ENCODE measurements around the gene SOX30.

DNA sequence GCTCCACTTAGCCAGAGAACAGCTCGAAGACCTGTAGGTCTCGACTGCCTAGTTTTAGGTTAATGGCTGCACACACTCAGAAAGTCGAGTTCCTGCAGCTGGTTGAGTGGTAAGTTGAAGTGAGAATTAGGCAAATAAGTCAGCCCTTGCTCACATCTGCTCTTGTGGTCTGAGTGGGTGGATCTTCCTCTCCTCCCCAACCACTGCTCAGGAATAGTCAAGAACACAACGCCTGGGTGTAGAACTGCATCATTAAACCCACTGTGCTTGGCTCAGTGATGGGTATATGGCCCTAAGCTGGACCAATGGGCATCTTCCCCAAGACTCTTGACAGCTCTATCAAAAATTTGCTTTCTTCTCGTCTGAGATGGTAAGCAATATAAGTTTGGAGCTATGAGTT is 55.8 kb downstream of the SOX30 start:
- TF ChIP-seq, protein P1, sequence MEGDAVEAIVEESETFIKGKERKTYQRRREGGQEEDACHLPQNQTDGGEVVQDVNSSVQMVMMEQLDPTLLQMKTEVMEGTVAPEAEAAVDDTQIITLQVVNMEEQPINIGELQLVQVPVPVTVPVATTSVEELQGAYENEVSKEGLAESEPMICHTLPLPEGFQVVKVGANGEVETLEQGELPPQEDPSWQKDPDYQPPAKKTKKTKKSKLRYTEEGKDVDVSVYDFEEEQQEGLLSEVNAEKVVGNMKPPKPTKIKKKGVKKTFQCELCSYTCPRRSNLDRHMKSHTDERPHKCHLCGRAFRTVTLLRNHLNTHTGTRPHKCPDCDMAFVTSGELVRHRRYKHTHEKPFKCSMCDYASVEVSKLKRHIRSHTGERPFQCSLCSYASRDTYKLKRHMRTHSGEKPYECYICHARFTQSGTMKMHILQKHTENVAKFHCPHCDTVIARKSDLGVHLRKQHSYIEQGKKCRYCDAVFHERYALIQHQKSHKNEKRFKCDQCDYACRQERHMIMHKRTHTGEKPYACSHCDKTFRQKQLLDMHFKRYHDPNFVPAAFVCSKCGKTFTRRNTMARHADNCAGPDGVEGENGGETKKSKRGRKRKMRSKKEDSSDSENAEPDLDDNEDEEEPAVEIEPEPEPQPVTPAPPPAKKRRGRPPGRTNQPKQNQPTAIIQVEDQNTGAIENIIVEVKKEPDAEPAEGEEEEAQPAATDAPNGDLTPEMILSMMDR (conservative IDR thresholded peaks at IDR 0.05): no peak
- no peak for TF ChIP-seq EZH2 (IDR thresholded peaks at IDR 0.05; ENCODE audit: low read depth)

All from PC-9 (cell line).